Measurements from ENCODE around the gene STK32B.
"Not testable (repeated sequence)": the region's sequence is repeated elsewhere in the genome, so short reads cannot be mapped to it uniquely, and the experiment has no call there.

STK32B gene

DNA sequence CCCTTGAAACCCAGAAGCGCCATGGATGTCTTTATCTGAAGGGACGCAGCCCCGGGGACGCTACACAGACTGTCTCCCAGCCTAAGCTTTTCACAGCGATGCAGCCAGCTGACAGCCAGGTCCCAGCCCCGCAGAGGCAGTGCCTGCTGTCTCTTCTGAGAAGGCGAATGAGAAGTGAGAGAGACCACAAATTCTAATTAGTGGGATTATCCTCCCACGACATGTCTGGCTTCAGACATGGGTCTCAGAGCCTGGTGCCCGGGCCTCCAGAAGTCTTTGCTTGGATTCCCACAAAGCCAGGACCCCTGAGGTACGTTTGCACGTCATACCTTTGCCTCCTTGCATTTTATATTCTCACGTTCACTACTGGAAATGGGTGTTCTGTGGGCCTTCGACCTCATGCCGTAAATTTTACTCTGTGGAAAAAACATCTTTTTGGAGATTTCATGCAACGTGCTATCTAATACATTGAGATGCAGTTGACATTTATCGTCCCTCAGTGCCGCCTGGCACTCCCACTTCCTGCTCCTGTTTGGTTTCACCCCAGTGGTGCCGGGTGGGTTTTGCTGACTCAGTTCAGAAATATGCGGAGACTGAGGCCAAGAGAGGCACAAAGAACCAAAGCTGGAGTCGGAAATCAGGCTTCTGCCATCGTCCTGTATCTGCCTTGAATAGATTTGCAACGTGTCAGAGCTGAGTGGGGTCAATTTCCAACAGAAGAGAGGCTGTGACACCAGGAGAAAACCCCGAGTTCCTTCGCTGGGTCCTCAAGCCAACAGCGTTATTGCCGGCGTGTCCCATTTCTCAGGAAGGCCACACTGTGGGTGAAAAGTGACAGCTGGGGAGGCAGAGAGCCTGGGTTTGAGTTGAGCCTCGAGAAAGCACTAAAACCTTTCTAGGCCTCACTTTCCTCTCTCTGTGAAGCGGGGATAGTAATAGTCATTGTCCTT, 114.4 kb downstream of the STK32B start:
- no peaks in the 10 kb centered on the region for H3K4me1 ChIP-seq (ENCODE audit: control insufficient read depth in 1 of 2, insufficient read depth in 2 of 2, low read length in 2 of 2)
- H3K27me3 ChIP-seq (ENCODE audit: low read depth, low read length): no peaks in the 10 kb centered on the region
- no peak overlapping the region for H3K27ac ChIP-seq (ENCODE audit: low read length)
- H3K9me3 ChIP-seq (ENCODE audit: control insufficient read depth in 1 of 2, low read length in 2 of 2): peaks cover 0 to 11% of the 10 kb centered on the region in 2 donors
- H3K36me3 ChIP-seq (ENCODE audit: control insufficient read depth in 1 of 2, insufficient read depth in 2 of 2, low read length in 2 of 2): no peaks in the 10 kb centered on the region
- no peak overlapping the region for H3K4me3 ChIP-seq (ENCODE audit: low read depth in 1 of 2, low read length in 2 of 2)

DNA sequence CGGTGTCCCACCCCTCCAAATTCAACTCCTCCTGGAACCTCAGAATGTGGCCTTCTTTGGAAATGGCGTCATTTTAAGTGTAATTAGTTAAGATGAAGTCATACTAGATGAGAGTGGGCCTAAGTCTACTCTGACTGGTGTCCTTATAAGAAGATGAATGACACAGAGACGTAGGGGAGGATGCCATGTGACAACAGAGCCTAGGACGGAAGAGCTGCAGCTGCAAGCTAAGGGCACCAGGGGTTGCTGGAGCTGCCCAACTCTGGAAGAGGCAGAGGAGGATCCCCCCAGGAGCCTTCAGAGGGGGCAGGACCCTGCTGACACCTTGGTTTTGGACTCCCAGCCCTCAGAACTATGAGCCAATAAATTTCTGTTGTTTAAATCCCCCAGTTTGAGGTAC, 115.1 kb downstream of the STK32B start:
- H3K27ac ChIP-seq (ENCODE audit: low read length): no peak overlapping the region

DNA sequence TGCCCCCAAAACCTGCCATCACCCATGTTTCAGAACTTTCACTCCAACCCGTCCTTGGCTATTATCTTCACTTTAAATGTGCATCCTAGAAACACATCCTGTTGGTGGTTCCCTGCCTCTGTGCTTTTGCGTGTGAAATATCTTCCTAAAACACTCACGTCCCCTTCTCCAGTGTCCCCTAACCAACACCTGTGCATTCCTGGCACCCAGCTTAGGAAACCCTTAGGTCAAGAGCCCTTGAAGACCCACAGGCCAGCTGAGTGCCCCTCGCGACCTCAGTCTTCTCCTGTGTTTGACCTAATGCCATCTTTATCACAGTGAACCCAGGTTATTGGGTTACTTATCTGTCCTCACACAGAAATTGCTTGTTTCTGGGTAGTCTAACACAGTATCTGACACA, 117.6 kb downstream of the STK32B start:
- Histone ChIP-seq H3K27me3 (ENCODE audit: low read depth, low read length) (no peaks in the 10 kb centered on the region), H3K4me3 (ENCODE audit: low read depth in 1 of 2, low read length in 2 of 2) (no peak overlapping the region), H3K36me3 (ENCODE audit: control insufficient read depth in 1 of 2, insufficient read depth in 2 of 2, low read length in 2 of 2) (no peaks in the 10 kb centered on the region), H3K9me3 (ENCODE audit: control insufficient read depth in 1 of 2, low read length in 2 of 2) (peaks cover 0 to 11% of the 10 kb centered on the region in 2 donors), H3K4me1 (ENCODE audit: control insufficient read depth in 1 of 2, insufficient read depth in 2 of 2, low read length in 2 of 2) (no peaks in the 10 kb centered on the region), H3K27ac (ENCODE audit: low read length) (no peak overlapping the region)

More for the DNA sequence above, 115.1 kb downstream of the STK32B start:
- Histone ChIP-seq H3K27me3 (ENCODE audit: low read depth, low read length) (no peaks in the 10 kb centered on the region), H3K4me1 (ENCODE audit: control insufficient read depth in 1 of 2, insufficient read depth in 2 of 2, low read length in 2 of 2) (no peaks in the 10 kb centered on the region), H3K9me3 (ENCODE audit: control insufficient read depth in 1 of 2, low read length in 2 of 2) (peaks cover 0 to 11% of the 10 kb centered on the region in 2 donors), H3K36me3 (ENCODE audit: control insufficient read depth in 1 of 2, insufficient read depth in 2 of 2, low read length in 2 of 2) (no peaks in the 10 kb centered on the region), H3K4me3 (ENCODE audit: low read depth in 1 of 2, low read length in 2 of 2) (no peak overlapping the region)

DNA sequence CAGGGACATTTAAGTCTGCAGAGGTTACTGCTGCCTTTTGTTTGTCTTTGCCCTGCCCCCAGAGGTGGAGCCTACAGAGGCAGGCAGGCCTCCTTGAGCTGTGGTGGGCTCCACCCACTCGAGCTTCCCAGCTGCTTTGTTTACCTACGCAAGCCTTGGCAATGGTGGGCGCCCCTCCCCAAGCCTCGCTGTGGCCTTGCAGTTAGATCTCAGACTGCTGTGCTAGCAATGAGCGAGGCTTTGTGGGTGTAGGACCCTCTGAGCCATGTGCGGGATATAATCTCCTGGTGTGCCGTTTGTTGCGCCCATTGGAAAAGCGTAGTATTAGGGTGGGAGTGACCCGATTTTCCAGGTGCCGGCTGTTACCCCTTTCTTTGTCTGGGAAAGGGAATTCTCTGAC, 124.6 kb downstream of the STK32B start:
- not testable (repeated sequence) for H3K27ac ChIP-seq (ENCODE audit: low read length); H3K27me3 ChIP-seq (ENCODE audit: low read depth, low read length); H3K9me3 ChIP-seq (ENCODE audit: control insufficient read depth in 1 of 2, low read length in 2 of 2); H3K4me3 ChIP-seq (ENCODE audit: low read depth in 1 of 2, low read length in 2 of 2); H3K36me3 ChIP-seq (ENCODE audit: control insufficient read depth in 1 of 2, insufficient read depth in 2 of 2, low read length in 2 of 2); H3K4me1 ChIP-seq (ENCODE audit: control insufficient read depth in 1 of 2, insufficient read depth in 2 of 2, low read length in 2 of 2)

DNA sequence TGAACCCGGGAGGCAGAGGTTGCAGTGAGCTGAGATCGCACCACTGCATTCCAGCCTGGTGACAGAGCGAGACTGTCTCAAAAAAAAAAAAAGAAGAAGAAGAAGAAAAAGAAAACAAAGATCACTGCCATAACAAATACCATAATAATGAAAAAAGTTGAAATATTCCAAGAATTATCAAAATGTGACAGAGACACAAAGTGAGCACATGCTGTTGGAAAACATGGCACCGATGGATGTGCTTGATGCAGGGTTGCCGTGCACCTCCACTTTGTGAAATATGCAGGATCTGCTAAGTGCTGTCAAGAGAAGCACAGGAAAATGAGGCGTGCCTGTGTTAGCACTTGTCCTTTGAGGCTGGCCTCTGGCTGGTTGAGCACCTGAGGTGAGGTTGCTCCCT, 133.3 kb downstream of the STK32B start:
- no peaks in the 10 kb centered on the region for H3K36me3 ChIP-seq (ENCODE audit: control insufficient read depth in 1 of 2, insufficient read depth in 2 of 2, low read length in 2 of 2)
- no peaks in the 10 kb centered on the region for H3K4me1 ChIP-seq (ENCODE audit: control insufficient read depth in 1 of 2, insufficient read depth in 2 of 2, low read length in 2 of 2)
- H3K27ac ChIP-seq (ENCODE audit: low read length): no peak overlapping the region
- H3K27me3 ChIP-seq (ENCODE audit: low read depth, low read length): no peaks in the 10 kb centered on the region
- no peak overlapping the region for H3K4me3 ChIP-seq (ENCODE audit: low read depth in 1 of 2, low read length in 2 of 2)
- no peaks in the 10 kb centered on the region for H3K9me3 ChIP-seq (ENCODE audit: control insufficient read depth in 1 of 2, low read length in 2 of 2)

DNA sequence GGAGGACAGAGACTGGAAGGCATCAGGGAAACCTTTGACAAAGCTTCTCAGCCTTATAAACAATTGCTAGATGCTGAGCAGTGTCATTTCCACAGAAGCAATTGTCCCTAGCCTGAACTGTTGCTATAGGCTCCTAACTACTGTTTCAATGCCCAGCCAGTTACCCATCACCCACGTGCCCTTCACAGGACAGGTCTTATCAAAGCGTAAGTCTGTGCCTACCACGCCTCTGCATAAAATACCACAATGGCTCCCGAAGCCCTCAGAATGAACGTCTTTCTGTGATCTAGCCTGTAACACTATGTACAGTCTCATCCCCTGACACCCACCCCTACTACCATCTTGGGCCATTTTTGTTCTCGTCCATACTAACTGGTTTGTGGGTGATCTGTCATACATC, 134.3 kb downstream of the STK32B start:
- Histone ChIP-seq H3K36me3 (ENCODE audit: control insufficient read depth in 1 of 2, insufficient read depth in 2 of 2, low read length in 2 of 2) (no peaks in the 10 kb centered on the region), H3K27ac (ENCODE audit: low read length) (no peak overlapping the region), H3K27me3 (ENCODE audit: low read depth, low read length) (no peaks in the 10 kb centered on the region), H3K4me3 (ENCODE audit: low read depth in 1 of 2, low read length in 2 of 2) (no peak overlapping the region), H3K9me3 (ENCODE audit: control insufficient read depth in 1 of 2, low read length in 2 of 2) (no peaks in the 10 kb centered on the region), H3K4me1 (ENCODE audit: control insufficient read depth in 1 of 2, insufficient read depth in 2 of 2, low read length in 2 of 2) (no peaks in the 10 kb centered on the region)

DNA sequence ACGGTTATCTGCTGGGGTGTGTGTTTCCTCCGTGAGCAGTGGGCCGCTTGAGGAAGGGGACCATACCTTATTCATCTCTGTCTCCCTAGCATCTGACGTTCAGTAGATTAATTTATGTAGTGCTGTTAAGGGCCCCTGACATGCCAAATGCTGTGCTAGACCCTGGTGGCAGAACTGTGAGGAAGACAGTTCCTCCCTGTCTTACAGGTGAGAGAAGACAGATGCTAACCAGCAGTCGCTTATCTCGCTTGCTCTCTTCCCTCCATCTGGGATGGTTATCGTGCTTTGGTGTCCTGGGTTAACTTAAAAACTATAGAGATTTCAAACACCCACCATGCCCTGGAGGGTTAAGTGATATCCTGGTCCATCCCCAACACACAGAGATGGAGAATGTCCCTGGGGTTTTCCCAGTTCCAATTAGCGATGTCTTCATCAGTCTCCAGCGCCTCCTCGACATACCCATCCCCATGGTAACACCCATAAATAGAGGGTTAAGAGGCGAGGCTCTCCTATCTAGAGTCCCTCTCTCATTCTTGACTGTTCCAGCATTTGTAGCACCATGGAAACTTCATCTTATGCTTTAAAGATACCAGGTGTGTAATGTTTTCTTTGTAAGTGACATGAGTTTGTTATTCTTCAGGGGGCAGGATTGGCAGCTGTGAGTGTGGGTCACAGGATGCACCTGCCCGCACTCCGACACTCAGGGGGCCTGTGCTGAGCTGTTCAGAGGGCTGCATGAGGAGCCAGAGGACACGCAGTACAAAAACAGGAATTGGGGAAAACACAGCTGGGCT, 135.2 kb downstream of the STK32B start:
- Histone ChIP-seq H3K9me3 (ENCODE audit: control insufficient read depth in 1 of 2, low read length in 2 of 2) (no peaks in the 10 kb centered on the region), H3K27me3 (ENCODE audit: low read depth, low read length) (no peaks in the 10 kb centered on the region), H3K4me1 (ENCODE audit: control insufficient read depth in 1 of 2, insufficient read depth in 2 of 2, low read length in 2 of 2) (no peaks in the 10 kb centered on the region), H3K4me3 (ENCODE audit: low read depth in 1 of 2, low read length in 2 of 2) (no peak overlapping the region), H3K36me3 (ENCODE audit: control insufficient read depth in 1 of 2, insufficient read depth in 2 of 2, low read length in 2 of 2) (no peaks in the 10 kb centered on the region), H3K27ac (ENCODE audit: low read length) (no peak overlapping the region)

DNA sequence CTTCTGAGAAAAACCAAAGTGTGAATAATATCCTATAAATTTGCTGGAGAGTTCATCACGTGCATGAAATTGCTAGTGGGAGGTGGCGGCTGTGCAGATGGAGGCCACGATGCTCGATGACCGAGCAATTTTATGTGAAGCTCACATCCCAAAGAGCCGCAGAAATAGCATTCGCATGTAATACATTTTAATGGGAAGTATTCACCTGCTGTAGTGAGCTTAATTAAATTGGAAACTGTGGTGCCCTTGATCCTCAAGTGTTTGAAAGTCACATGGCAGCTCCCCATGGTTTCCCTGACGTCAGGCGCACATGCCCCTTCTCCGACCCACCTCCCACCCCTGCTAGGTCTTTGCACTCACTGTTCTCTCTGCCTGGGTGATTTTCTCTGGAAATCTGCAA, 136.8 kb downstream of the STK32B start:
- Histone ChIP-seq H3K27ac (ENCODE audit: low read length) (no peak overlapping the region), H3K4me1 (ENCODE audit: control insufficient read depth in 1 of 2, insufficient read depth in 2 of 2, low read length in 2 of 2) (no peaks in the 10 kb centered on the region), H3K27me3 (ENCODE audit: low read depth, low read length) (no peaks in the 10 kb centered on the region), H3K4me3 (ENCODE audit: low read depth in 1 of 2, low read length in 2 of 2) (no peak overlapping the region), H3K9me3 (ENCODE audit: control insufficient read depth in 1 of 2, low read length in 2 of 2) (no peaks in the 10 kb centered on the region), H3K36me3 (ENCODE audit: control insufficient read depth in 1 of 2, insufficient read depth in 2 of 2, low read length in 2 of 2) (no peaks in the 10 kb centered on the region)

DNA sequence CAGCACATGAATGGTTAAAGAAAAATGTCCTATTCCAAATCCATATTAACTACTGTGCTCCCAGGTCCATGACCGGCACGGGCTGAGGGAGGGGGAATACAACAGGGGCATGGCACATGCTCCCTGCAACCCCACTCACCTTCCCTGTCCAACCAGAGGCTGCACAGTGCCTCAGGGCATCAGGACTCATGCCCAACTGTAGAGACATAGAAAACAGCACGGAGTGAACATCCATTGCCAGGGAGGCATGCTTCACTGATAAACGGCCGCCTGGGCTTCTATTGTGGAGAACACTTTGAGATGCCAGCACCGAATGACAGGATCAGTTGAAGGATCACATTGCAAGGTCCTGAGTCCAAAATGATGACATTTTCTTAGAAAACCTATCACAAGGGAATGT, 140.6 kb downstream of the STK32B start:
- no peaks in the 10 kb centered on the region for H3K36me3 ChIP-seq (ENCODE audit: control insufficient read depth in 1 of 2, insufficient read depth in 2 of 2, low read length in 2 of 2)

DNA sequence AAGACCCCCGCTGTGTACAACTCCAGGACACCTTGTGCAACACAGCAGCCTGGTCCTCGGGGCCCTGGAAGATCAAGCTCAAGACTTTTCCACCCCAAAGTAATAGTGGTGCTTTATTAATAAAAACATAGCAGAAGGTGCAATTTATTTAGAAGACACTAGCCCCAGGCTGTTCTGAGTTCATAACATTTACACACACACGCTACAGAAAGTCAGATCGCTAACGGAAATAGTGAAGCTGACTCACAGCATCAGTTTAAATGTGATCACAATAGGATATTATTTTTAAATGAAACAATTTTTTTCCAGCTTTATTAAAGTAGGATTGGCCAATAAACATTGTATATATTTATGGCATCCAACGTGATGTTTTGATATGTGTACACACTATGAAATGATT, 141.0 kb downstream of the STK32B start:
- Histone ChIP-seq H3K4me1 (ENCODE audit: control insufficient read depth in 1 of 2, insufficient read depth in 2 of 2, low read length in 2 of 2) (no peaks in the 10 kb centered on the region), H3K36me3 (ENCODE audit: control insufficient read depth in 1 of 2, insufficient read depth in 2 of 2, low read length in 2 of 2) (no peaks in the 10 kb centered on the region), H3K27me3 (ENCODE audit: low read depth, low read length) (no peaks in the 10 kb centered on the region), H3K27ac (ENCODE audit: low read length) (no peak overlapping the region), H3K9me3 (ENCODE audit: control insufficient read depth in 1 of 2, low read length in 2 of 2) (no peaks in the 10 kb centered on the region), H3K4me3 (ENCODE audit: low read depth in 1 of 2, low read length in 2 of 2) (no peak overlapping the region)

More for the DNA sequence above, 140.6 kb downstream of the STK32B start:
- no peaks in the 10 kb centered on the region for H3K4me1 ChIP-seq (ENCODE audit: control insufficient read depth in 1 of 2, insufficient read depth in 2 of 2, low read length in 2 of 2)
- H3K27ac ChIP-seq (ENCODE audit: low read length): no peak overlapping the region
- no peaks in the 10 kb centered on the region for H3K27me3 ChIP-seq (ENCODE audit: low read depth, low read length)
- no peak overlapping the region for H3K4me3 ChIP-seq (ENCODE audit: low read depth in 1 of 2, low read length in 2 of 2)
- no peaks in the 10 kb centered on the region for H3K9me3 ChIP-seq (ENCODE audit: control insufficient read depth in 1 of 2, low read length in 2 of 2)

DNA sequence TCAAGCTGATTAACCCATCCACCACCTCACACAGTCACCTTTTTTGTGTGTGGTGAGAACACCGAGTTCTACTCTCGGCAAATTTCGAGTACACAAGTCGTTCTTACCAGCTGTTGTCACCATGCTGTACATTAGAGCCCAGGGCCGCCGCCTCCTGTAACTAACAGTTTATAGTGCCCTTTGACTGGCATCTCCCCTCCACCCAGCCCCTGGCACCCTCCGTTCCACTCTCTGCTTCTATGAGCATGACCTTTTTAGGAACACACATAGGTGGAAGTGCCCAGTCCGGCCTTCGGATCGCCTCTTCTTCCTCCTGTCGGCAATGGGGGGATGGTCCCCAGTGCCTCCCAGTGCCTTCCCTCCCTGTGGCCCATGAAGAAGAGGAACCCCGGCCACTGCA, 141.4 kb downstream of the STK32B start:
- no peak overlapping the region for H3K4me3 ChIP-seq (ENCODE audit: low read depth in 1 of 2, low read length in 2 of 2)
- no peaks in the 10 kb centered on the region for H3K27me3 ChIP-seq (ENCODE audit: low read depth, low read length)
- H3K4me1 ChIP-seq (ENCODE audit: control insufficient read depth in 1 of 2, insufficient read depth in 2 of 2, low read length in 2 of 2): no peaks in the 10 kb centered on the region
- no peaks in the 10 kb centered on the region for H3K36me3 ChIP-seq (ENCODE audit: control insufficient read depth in 1 of 2, insufficient read depth in 2 of 2, low read length in 2 of 2)
- H3K9me3 ChIP-seq (ENCODE audit: control insufficient read depth in 1 of 2, low read length in 2 of 2): no peaks in the 10 kb centered on the region
- no peak overlapping the region for H3K27ac ChIP-seq (ENCODE audit: low read length)
